GM19397 (cell line): Measurements from ENCODE around the gene HTR3A.

Source experiments
- ATAC-seq: cut with Tn5 transposase; IDR thresholded peaks from one replicate; pipeline ENCODE4 v1.9.1; 2021; ENCODE audit warnings: mild to moderate bottlenecking, moderate library complexity; ENCODE audit not compliant: unreplicated experiment

HTR3A gene

DNA sequence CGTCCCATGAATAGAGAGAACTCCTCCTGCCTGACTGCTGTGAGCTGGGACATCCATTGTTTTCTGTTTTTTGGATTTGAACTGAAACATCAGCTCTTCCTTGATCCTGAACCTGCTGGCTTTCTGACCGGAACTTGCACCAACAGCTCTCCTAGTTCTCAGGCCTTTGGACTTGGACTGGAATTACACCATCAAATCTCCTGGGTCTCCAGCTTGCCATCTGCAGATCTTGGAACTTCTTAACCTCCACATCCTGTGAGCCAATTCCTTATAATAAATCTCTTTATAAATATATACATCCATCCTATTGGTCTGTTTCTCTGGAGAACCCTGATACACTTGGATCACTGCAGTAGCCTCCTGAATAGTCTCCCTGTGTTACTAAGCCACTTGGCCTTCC lies 42.1 kb downstream of the HTR3A start:
- no peak for ATAC-seq

DNA sequence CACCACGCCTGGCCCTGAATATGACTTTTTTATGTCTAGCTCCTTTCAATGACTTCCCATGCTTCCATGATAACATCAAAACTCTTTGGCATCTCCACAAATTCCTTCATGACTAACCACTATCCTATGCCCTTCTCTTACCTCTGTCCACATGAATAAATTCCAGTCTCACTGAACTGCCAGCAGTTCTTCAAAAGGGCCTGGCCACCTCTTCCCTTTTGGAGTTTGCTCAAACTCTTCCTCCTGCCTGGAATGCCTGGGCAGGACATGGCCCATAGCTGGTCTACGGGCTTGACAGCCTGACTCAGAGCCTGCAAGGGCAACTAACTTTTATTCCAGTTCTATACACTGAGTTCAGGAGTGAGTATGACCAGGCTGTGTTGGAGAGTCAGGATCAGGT lies 42.8 kb downstream of the HTR3A start:
- no peak for ATAC-seq

DNA sequence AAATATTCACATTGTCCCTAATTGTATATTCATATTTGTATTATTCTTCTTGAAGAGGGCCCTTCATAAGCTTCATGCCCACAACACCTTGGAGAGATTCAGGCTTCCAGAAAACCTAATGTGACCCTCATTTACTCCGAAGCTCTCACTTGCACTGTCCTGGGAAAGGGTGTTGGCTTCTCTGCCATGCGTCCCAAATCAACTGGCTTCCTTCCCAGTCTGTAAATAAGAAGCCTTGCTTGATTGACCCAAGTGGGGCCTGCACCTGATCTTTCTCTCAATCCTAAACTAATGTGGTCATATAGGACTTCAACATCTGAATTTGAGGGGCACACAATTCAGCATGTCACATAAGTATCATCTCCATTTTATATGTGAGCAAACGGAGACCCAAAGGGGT lies 44.1 kb downstream of the HTR3A start:
- ATAC-seq: no peak

DNA sequence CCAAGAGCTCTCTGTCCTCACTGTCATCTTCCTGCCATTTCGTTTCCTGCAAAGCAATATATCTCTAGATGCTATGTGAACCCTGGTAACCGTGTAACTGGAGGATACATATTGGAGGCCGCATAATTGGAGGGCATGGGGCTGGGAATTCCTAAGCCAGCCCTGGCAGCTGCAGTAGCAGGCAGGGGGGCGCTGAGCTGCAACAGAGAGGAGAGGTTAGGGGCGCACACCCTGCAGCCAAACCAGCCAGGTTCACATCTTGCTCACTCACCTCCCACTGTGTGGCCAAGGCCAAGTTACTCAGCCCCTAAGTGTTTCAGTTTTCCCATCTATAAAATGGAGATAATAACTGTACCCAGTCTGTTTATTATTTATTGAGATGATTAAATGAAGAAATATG lies 44.7 kb downstream of the HTR3A start:
- no peak for ATAC-seq

DNA sequence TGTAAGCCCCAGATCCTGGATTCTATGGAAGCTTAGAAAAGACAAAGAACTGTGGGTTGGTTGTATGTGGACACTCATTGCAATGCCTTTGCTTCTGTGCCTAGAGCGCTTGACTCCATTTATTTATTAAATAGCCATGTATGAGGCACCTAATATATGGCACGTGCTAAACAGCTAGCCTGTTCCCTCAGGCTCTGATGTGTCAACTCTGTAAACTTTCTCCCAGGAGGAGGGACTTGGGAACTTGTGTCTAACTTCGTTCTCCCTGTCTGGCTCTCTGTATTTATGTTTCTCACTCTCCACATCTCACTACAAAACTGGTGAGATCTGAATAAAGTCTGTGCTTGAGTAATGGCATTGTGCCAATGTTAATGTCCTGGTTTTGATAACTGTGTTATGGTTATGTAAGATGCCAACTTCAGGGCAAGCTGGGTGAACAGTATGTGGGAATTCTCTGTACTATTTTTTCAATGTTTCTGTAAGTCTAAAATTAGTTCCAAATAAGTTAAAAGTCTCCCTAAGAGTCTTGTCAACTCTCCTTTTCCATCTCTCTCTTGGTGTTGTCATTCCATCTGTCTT lies 50.5 kb downstream of the HTR3A start:
- ATAC-seq: no peak

DNA sequence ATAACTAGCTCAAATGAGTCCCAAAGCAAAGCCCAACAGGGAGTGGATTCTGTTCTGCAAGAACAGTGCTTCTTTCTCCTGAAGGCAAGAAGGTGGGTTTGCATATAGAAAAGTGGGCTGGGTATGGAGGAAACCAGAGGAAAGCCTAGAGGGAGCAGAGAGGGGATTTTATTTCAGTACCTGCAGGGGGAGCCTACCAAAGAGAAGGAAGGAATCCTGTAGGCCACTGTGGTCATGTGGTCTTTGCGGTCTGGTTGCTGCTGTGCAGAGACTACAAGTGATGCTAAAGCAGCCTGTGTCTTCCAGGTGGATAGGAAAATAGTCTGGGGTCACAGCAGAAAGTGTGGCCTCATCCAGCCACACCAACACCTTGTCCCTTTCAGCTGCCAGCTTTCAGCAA lies 51.4 kb downstream of the HTR3A start:
- no peak for ATAC-seq

DNA sequence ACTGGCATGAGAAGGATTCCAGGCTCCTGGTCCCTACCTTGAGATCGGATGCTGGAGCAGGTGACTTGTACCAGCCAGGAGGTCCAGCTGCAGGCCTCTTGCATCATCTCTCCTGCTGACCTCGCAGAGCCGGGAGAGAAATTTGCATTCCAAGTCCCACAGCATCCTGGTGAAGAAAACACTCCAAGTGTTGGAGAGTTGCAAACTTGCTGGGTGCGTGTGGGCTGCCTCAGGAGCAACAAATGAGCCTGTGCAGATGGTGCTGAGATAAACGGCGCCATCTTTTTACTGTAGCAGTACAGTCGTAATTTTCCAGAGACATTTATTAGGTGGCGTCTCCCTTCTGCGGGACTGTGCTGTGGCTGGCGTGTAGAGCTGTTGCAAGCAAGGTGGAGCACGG lies 52.5 kb downstream of the HTR3A start:
- ATAC-seq: no peak

DNA sequence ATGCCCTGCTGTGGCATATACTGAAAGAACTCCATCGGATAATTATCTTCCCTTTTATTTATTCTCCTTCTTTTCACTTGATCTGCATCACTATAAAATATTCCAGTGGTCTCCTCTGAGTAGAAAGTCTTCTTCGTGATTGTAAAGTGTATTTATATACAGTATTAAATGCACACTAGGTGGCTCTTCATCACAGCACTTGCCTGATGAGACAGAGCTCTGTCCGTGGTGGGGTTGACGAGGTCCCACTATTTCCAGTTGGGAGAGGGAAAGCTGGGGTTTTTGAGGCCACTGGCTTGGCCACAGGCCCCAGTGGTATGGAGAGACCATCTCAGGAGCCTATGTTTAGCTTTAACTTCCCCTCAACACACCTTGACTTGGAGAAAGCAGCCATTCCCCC lies 53.0 kb downstream of the HTR3A start:
- no peak for ATAC-seq

DNA sequence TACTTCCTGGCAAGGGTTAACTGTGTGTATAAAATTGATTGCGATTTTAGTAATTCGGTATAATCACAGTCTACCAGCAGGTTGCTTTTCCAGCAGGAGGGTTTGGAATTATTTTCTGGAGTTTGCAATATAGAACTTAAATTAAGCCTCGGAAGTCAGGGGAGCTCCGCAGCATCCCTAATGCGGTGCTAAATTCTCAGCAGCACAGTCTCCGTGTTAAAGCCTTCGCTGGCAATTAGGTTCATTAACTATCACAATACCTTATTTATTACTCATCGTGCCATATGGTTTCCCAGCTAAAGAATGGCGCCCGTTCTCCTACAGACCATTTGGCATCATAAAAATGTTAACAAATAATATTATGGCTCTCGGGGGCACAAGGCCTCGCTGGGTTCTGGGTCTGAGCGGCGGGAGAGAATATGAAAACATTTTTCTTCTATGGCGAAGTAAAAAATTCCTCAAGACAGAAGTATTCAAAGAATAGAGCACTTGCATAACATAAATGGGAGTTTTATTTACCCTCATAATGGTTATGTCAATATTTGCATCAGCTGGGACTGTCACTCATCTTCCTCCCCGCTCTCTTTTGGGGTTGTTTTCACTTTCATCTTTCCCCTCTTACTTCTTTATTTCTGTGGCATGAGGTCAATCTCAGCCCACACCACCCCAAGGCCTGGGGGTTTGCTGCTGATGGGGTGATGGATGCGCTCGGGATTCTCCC lies 56.5 kb downstream of the HTR3A start:
- no peak for ATAC-seq

DNA sequence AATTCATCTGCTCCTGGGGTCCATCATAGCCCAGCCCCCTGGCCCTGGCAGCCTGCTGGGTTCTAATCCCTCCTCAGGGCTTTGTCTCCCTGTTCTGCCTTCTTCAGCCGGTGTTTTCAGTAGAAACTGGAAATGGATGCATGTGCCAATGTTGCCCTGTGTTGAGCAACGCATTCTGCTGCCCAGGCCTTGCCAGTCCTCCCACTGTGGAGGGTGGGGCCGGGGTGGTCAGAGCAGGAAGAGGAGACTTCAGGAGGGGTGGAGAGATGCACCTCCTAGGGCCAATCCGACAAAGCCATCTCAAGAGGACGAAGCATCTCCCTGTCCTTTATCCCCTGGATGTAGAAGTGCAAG lies 57.0 kb downstream of the HTR3A start:
- ATAC-seq: no peak

DNA sequence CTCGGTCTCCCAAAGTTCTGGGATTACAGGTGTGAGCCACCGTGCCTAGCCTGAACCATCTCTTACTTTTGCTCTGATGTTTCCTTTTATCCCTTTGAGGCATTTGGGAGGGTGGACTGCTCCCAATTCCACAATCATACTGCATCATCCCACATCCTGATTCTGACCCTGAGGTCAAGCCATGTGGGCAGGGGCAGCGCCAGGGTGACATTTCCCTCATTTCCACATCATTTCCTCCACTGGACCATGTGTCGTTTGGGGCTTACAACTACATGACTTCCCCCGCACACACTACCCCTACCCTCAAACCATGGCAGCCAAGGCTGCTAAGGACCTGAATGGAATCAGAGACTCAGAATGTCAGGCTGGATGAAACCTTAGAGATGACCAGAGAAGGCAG lies 58.2 kb downstream of the HTR3A start:
- no peak for ATAC-seq

DNA sequence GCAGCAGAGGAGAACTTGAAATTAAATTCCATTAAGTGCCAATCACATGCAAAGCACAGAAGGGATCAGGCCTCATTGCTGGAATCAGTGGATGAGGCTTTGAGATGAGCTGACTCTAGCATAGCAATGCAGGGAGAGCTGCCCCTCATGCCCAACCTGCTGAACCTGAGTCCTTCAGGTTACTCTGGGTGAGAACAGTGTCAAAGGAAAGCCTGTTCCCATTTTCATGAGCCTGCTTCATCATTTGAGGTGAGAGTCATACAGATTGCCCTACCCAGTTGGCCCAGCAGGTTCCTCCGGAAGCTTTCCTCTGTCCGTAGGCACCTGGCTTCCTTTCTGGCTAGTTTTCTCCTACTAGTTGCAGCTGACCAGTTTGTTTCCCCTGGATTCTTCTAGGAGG lies 58.7 kb downstream of the HTR3A start:
- no peak for ATAC-seq

DNA sequence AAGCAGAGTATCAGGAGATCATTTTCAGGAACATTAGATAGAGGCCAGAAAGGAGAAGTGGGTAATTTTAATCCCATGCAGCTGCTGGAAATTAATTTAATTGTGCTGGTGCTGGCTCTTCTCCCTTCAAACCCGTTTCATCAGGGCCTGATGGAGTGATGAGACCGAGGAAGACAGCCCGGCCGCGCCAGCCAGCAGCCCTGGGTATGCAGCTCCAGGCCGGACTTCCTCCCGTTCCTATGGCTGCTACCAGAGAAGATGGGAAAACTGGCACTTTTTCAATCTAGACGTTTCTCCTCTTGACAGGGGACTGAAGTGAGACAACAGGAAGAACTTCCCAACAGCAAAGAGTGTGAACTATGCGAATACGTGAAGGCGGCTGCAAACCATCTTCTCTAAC lies 60.0 kb downstream of the HTR3A start:
- ATAC-seq: no peak

DNA sequence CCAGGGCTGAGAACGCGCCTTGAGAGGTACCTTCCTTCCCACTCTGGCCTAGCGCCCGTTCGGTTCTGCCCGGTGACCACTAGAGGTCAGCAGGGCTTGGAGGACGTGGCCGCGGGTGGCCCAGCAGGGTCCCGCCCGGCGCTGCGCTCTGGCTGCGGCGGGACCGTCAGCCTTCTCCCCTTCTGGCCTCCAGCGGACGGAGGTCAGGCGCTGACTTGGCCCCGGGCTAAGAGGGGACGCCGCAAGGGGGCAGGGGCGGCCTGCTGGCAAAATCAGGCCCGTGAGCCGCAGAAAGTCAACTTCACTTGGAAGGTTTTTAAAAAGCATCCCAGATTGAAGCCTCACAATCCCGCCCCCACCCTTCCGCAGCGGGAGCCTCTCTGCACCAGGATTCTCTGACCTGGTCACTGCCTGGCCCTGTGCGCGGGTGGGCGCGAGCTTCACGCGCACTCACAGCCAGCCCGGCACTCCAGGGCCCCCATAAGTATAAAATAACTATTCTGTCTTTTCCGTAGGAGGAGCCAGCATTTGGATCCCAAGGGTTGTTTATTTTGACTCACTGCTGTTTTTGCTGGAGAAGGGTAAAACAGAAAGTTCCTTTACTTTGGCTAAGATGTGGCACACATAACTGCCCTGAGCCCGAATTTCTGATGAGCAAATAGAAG lies 61.4 kb downstream of the HTR3A start:
- no peak for ATAC-seq

DNA sequence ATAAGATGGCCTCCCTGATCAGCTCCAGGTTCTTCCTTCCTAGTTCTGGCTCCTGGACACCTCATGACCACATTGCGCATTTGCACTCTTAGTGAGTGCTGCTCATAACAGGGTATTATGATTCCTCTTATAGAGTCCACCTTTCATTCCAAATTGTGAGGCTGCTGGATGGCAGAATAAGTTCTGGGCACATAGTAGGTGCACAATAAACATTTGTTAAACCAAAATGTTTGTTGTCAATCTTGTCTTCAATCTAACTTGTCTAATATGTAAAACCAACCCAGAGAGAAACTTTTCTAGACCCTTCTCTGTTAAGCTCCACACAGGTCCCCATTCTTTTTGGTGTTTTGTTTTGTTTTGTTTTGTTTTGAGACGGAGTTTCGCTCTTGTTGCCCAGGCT lies 62.0 kb downstream of the HTR3A start:
- ATAC-seq: no peak

DNA sequence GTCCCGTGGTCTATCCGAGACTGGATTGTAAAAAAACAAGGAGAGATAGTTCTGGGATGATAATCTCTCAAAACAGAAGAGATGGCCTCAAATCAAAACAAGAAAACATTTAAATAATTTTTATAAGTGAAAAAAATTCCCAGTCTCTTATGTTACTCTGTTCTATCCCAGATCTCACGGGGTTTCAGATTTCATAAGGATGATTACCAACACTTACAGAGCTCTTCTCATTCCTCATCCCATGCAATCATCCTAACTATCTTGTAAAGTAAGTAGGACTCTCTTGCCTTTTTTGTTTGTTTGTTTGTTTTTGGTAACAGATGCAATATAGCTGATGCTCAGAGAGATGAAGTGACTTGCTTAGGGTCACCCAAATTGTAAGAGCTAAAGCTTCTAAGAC lies 64.6 kb downstream of the HTR3A start:
- no peak for ATAC-seq
